HepG2 (cell line): ENCODE data around the gene TFRC. TPM values are rescaled to one million over a fixed set of nuclear protein-coding genes. Genes with fewer than 3 reads are reported as not detected.

ENCODE experiments used
- ATF4 ChIP-seq, 2 experiments: fragments of 450-650 bp in 1 of 2; sonication (generic) in 1 of 2; formaldehyde crosslinking; IDR thresholded peaks; 2 replicates each; pipeline versions ENCODE4 v1.5.0 to v1.8.0; 2020 to 2022; ENCODE audit warnings: mild to moderate bottlenecking in 1 of 2, missing genetic modification reagents in 1 of 2
- CHCHD3 ChIP-seq: sonication (generic); formaldehyde crosslinking; IDR thresholded peaks from 2 replicates; pipeline ENCODE4 v1.8.0; 2022; ENCODE audit warnings: mild to moderate bottlenecking, missing genetic modification reagents, moderate library complexity
- DPF2 ChIP-seq: sonication (generic); formaldehyde crosslinking; IDR thresholded peaks from 2 replicates; pipeline ENCODE4 v1.4.0; 2020; ENCODE audit warnings: mild to moderate bottlenecking, low read depth, missing genetic modification reagents, borderline replicate concordance
- HMGXB3 ChIP-seq: sonication (generic); formaldehyde crosslinking; IDR thresholded peaks from 2 replicates; pipeline ENCODE4 v1.4.0; 2020; ENCODE audit warnings: missing genetic modification reagents, borderline replicate concordance
- IRF2 ChIP-seq: IDR thresholded peaks from 2 replicates; pipeline ENCODE4 v1.6.1; 2018; ENCODE audit warnings: missing genetic modification reagents, missing compliant biosample characterization
- MTF2 ChIP-seq: sonication (generic); formaldehyde crosslinking; IDR thresholded peaks from 2 replicates; pipeline ENCODE4 v1.5.0; 2020; ENCODE audit warnings: missing genetic modification reagents, borderline replicate concordance
- NR0B2 ChIP-seq: sonication (generic); formaldehyde crosslinking; IDR thresholded peaks from 2 replicates; pipeline ENCODE4 v1.4.0; 2020; ENCODE audit warnings: mild to moderate bottlenecking, missing genetic modification reagents
- NR2F1 ChIP-seq, 2 experiments: fragments of 450-650 bp in 1 of 2; formaldehyde crosslinking in 1 of 2; IDR thresholded peaks; 2 replicates each; pipeline versions ENCODE4 v1.5.0 to v1.6.1; 2016 to 2020; ENCODE audit warnings: mild to moderate bottlenecking in 1 of 2, missing compliant biosample characterization in 1 of 2, missing genetic modification reagents in 1 of 2, moderate library complexity in 1 of 2
- POLR2G ChIP-seq: fragments of 200-400 bp; formaldehyde crosslinking; IDR thresholded peaks from 2 replicates; pipeline ENCODE4 v1.6.1; 2018; ENCODE audit warnings: mild to moderate bottlenecking, low read depth, low read length, moderate library complexity
- RBFOX2 ChIP-seq: fragments of 200-400 bp; formaldehyde crosslinking; IDR thresholded peaks from 2 replicates; pipeline ENCODE4 v1.6.1; 2017; ENCODE audit warnings: low read depth, mild to moderate bottlenecking, low read length
- SYNCRIP ChIP-seq: fragments of 200-400 bp; formaldehyde crosslinking; IDR thresholded peaks from 2 replicates; pipeline ENCODE4 v1.6.1; 2018; ENCODE audit warnings: mild to moderate bottlenecking, low read depth, low read length; ENCODE audit not compliant: insufficient read depth
- TARDBP ChIP-seq: sonication (generic); formaldehyde crosslinking; IDR thresholded peaks from 2 replicates; pipeline ENCODE4 v1.8.0; 2022; ENCODE audit warnings: mild to moderate bottlenecking, missing genetic modification reagents
- ZBTB44 ChIP-seq: sonication (generic); formaldehyde crosslinking; IDR thresholded peaks from 2 replicates; pipeline ENCODE4 v1.4.0; 2020; ENCODE audit warnings: missing genetic modification reagents
- ZMYM4 ChIP-seq: sonication (generic); formaldehyde crosslinking; IDR thresholded peaks from 2 replicates; pipeline ENCODE4 v1.8.1; 2023; ENCODE audit warnings: mild to moderate bottlenecking, missing genetic modification reagents
- ZNF121 ChIP-seq: sonication (generic); formaldehyde crosslinking; IDR thresholded peaks from 2 replicates; pipeline ENCODE4 v1.5.0; 2020; ENCODE audit warnings: mild to moderate bottlenecking, missing genetic modification reagents
- ZNF234 ChIP-seq: sonication (generic); formaldehyde crosslinking; conservative IDR thresholded peaks from 2 replicates; pipeline ENCODE4 v1.5.1; 2020; ENCODE audit warnings: mild to moderate bottlenecking, missing genetic modification reagents
- ZNF567 ChIP-seq: sonication (generic); formaldehyde crosslinking; IDR thresholded peaks from 2 replicates; pipeline ENCODE4 v1.8.1; 2023; ENCODE audit warnings: mild to moderate bottlenecking, missing genetic modification reagents, borderline replicate concordance
- ZNF672 ChIP-seq: sonication (generic); formaldehyde crosslinking; IDR thresholded peaks from 2 replicates; pipeline ENCODE4 v1.8.1; 2022; ENCODE audit warnings: missing genetic modification reagents
- ZNF678 ChIP-seq: sonication (generic); formaldehyde crosslinking; IDR thresholded peaks from 2 replicates; pipeline ENCODE4 v1.4.0; 2020; ENCODE audit warnings: mild to moderate bottlenecking, missing genetic modification reagents
- ZNF776 ChIP-seq: sonication (generic); formaldehyde crosslinking; IDR thresholded peaks from 2 replicates; pipeline ENCODE4 v1.4.0; 2020; ENCODE audit warnings: mild to moderate bottlenecking, missing genetic modification reagents
- ZNF781 ChIP-seq: sonication (generic); formaldehyde crosslinking; IDR thresholded peaks from 2 replicates; pipeline ENCODE4 v1.5.1; 2020; ENCODE audit warnings: borderline replicate concordance, mild to moderate bottlenecking, missing genetic modification reagents; ENCODE audit errors: not compliant biosample characterization
- ZNF878 ChIP-seq: sonication (generic); formaldehyde crosslinking; IDR thresholded peaks from 2 replicates; pipeline ENCODE4 v1.8.1; 2023; ENCODE audit warnings: mild to moderate bottlenecking, missing genetic modification reagents, moderate library complexity
- polyA plus RNA-seq, 8 experiments: library from polyadenylated mRNA; depleted of rRNA in 3 of 8; stranded (reverse) in 7 of 8; unstranded in 1 of 8; fragments of >200 nt; fragmentation: Illumina TruSeq in 4 of 8; extraction: Trizol in 4 of 8; gene quantifications; 2 replicates each; pipeline versions ENCODE4 v1.2.1 to v1.2.3, GENCODE V29; 2011 to 2016; ENCODE audit warnings: low read depth in 4 of 8, missing spikeins in 1 of 8, mixed read lengths in 1 of 8; ENCODE audit not compliant: insufficient read depth in 1 of 8
- total RNA-seq, 5 experiments: library from RNA; depleted of rRNA; stranded (reverse); fragments of >200 nt; fragmentation: Illumina TruSeq; extraction: Trizol; gene quantifications; 2 replicates each; pipeline ENCODE4 v1.2.3, GENCODE V29; 2016; ENCODE audit warnings: low read depth in 1 of 5

TFRC gene
- total and polyA plus RNA-seq, 2 of the 13 experiments (the other 11 are each of a cell fraction or from before 2014, with no cell fraction given) = 188 to 274 TPM

- TF ChIP-seq NR2F1 (CRISPR knock-in tag; IDR thresholded peaks at IDR 0.05) (no peak), IRF2 (CRISPR knock-in tag) (0 out of 2 replicates have a peak, but pooled peaks have one; percentile 12), POLR2G (no peak), ZNF672 (peak; percentile 55; the same call in 1 of the 2 replicates), MTF2 (no peak), ZNF781 (CRISPR knock-in tag) (no peak), DPF2 (CRISPR knock-in tag) (no peak), RBFOX2 (no peak), ZNF776 (no peak; the same call in 1 of the 2 replicates), ZNF567 (CRISPR knock-in tag) (0 out of 2 replicates have a peak, but pooled peaks have one; percentile 23), ZNF234 (CRISPR knock-in tag) (no peak), TARDBP (CRISPR knock-in tag) (no peak), SYNCRIP (no peak), NR0B2 (CRISPR knock-in tag) (peak; percentile 51; the same call in 1 of the 2 replicates), ZNF121 (no peak), ZNF678 (CRISPR knock-in tag) (no peak), ZMYM4 (CRISPR knock-in tag) (no peak), CHCHD3 (no peak), ZBTB44 (CRISPR knock-in tag) (no peak), ZNF878 (CRISPR knock-in tag) (no peak), ATF4 (CRISPR knock-in tag; IDR thresholded peaks at IDR 0.05) (peak in 1 of 2 experiments; percentile 18; a peak in 1 of 4 replicates), HMGXB3 (CRISPR knock-in tag) (no peak)
These were observed 672 bp downstream of the TFRC start (continued) for GRCh38 chr3:196081002-196081833.
